Gastrocnemius medialis (tissue), 4 donors: ENCODE measurements around the gene LZTR1.
"Not testable (repeated sequence)": the region's sequence is repeated elsewhere in the genome, so short reads cannot be mapped to it uniquely, and the experiment has no call there.

Experiments
- CTCF ChIP-seq, 5 experiments: fragments of 450-650 bp in 3 of 5; fragments of 200-600 bp in 2 of 5; sonication (generic) in 2 of 5; IDR thresholded peaks in 4 of 5; conservative IDR thresholded peaks in 1 of 5; 1 replicate in 4 of 5; 2 replicates in 1 of 5; pipeline ENCODE4 v1.5.1; 2016 to 2019; ENCODE audit warnings: antibody characterized with exemption in 5 of 5, mild to moderate bottlenecking in 3 of 5, moderate library complexity in 3 of 5
- POLR2A ChIP-seq, 2 donors: fragments of 450-650 bp; IDR thresholded peaks; one replicate each; pipeline ENCODE4 v1.6.1; 2017; ENCODE audit warnings: antibody characterized with exemption in 2 of 2, mild to moderate bottlenecking in 2 of 2, moderate library complexity in 2 of 2

DNA sequence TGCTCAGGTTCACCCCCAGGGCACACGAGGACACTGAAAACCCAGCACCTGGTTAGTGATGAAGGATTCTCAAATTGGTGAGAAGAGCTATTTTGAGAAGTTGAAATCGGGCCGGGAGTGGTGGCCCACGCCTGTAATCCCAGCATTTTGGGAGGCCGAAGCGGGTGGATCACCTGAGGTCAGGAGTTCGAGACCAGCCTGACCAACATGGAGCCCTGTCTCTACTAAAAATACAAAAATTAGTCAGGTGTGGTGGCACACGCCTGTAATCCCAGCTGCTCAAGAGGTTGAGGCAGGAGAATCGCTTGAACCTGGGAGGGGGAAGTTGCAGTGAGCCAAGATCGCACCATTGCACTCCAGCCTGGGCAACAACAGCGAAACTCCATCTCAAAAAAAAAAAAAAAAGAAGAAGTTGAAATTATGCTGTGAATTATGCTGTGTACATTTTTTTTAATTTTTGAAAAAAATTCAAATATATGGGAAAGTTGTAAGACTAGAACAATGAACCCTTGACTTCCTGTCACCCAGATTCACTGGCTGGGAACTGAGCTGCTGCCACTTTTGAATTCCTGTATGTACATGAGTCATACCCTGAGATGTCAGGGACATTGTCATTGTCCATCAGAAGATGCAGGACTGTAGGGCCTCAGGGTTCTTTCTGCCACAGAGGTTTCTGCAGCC lies 9.9 kb upstream of the LZTR1 start:
- not testable (repeated sequence) for TF ChIP-seq CTCF (IDR thresholded peaks at IDR 0.05 in 4 of 5, conservative IDR thresholded peaks at IDR 0.05 in 1 of 5); POLR2A (IDR thresholded peaks at IDR 0.05)
